ENCODE data around the gene STAT5A. TPM values are rescaled to one million over a fixed set of nuclear protein-coding genes. Genes with fewer than 3 reads are reported as not detected.

STAT5A gene
- total and polyA plus RNA-seq, 9 of the 15 experiments (the other 6 are each of a cell fraction or from before 2014, with no cell fraction given), result 79.9 to 415 (median 196) TPM

DNA sequence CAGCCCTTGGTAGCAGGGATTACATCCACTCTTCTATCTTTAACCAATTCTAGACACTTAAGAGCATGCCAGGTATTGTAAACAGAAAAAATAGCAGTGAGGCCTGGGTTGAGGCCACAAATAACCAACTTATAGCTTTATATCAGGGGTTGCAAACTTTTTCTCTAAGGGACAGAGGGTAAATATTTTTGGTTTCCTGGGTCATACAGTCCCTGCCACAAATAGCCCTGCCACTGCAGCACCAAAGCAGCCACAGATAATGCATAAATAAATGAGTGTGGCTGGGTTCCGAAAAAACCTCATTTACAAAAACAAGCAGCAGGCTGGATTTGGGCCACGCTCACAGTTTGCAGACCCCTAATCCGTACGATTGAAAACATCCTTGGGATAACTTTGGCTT, 53.3 kb downstream of the STAT5A start (continued):
- TF ChIP-seq, protein P1, sequence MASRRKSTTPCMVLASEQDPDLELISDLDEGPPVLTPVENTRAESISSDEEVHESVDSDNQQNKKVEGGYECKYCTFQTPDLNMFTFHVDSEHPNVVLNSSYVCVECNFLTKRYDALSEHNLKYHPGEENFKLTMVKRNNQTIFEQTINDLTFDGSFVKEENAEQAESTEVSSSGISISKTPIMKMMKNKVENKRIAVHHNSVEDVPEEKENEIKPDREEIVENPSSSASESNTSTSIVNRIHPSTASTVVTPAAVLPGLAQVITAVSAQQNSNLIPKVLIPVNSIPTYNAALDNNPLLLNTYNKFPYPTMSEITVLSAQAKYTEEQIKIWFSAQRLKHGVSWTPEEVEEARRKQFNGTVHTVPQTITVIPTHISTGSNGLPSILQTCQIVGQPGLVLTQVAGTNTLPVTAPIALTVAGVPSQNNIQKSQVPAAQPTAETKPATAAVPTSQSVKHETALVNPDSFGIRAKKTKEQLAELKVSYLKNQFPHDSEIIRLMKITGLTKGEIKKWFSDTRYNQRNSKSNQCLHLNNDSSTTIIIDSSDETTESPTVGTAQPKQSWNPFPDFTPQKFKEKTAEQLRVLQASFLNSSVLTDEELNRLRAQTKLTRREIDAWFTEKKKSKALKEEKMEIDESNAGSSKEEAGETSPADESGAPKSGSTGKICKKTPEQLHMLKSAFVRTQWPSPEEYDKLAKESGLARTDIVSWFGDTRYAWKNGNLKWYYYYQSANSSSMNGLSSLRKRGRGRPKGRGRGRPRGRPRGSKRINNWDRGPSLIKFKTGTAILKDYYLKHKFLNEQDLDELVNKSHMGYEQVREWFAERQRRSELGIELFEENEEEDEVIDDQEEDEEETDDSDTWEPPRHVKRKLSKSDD (conservative IDR thresholded peaks at IDR 0.05; ENCODE audit: low read length), result no peak
- TF ChIP-seq HIVEP1 (CRISPR knock-in tag; IDR thresholded peaks at IDR 0.05) (no peak), TEAD1 (CRISPR knock-in tag; IDR thresholded peaks at IDR 0.05) (no peak), HCFC1 (IDR thresholded peaks at IDR 0.05; ENCODE audit: low read depth, low read length) (no peak), ZNF431 (CRISPR knock-in tag; IDR thresholded peaks at IDR 0.05) (no peak)
- TF ChIP-seq, protein P2, sequence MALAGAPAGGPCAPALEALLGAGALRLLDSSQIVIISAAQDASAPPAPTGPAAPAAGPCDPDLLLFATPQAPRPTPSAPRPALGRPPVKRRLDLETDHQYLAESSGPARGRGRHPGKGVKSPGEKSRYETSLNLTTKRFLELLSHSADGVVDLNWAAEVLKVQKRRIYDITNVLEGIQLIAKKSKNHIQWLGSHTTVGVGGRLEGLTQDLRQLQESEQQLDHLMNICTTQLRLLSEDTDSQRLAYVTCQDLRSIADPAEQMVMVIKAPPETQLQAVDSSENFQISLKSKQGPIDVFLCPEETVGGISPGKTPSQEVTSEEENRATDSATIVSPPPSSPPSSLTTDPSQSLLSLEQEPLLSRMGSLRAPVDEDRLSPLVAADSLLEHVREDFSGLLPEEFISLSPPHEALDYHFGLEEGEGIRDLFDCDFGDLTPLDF (CRISPR knock-in tag; IDR thresholded peaks at IDR 0.05), result no peak

Measured in K562 (cell line).